Transverse colon (tissue), 4 donors: Measurements from ENCODE around the gene CHFR.
"Not testable (repeated sequence)": the region's sequence is repeated elsewhere in the genome, so short reads cannot be mapped to it uniquely, and the experiment has no call there.

Experiments used
- POLR2A ChIP-seq: fragments of 450-650 bp; IDR thresholded peaks from one replicate; pipeline ENCODE4 v1.6.1; 2016; ENCODE audit warnings: antibody characterized with exemption, mild to moderate bottlenecking, moderate library complexity
- POLR2AphosphoS5 ChIP-seq, 3 donors: sonication (generic); formaldehyde crosslinking; IDR thresholded peaks; one replicate each; pipeline ENCODE4 v1.6.1; 2016; ENCODE audit warnings: antibody characterized with exemption in 3 of 3
- TF ChIP-seq, protein P1 (sequence below), 5 experiments: fragments of 200-600 bp in 3 of 5; fragments of 450-650 bp in 2 of 5; sonication (generic) in 3 of 5; IDR thresholded peaks; 1 replicate in 2 of 5; 2 replicates in 3 of 5; pipeline ENCODE4 v1.5.1; 2016 to 2017; ENCODE audit warnings: antibody characterized with exemption in 5 of 5, inconsistent platforms in 3 of 5, mild to moderate bottlenecking in 2 of 5, moderate library complexity in 1 of 5

DNA sequence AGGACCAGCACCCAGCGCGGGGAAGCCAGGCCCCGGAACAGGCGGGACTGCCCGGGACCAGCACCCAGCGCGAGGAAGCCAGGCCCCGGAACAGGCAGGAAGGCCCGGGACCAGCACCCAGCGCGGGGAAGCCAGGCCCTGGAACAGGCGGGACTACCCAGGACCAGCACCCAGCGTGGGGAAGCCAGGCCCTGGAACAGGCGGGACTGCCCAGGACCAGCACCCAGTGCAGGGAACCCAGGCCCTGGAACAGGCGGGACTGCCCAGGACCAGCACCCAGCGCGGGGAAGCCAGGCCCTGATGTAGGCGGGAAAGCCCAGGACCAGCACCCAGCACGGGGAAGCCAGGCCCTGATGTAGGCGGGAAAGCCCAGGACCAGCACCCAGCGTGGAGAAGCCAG is 12.8 kb downstream of the CHFR start:
- not testable (repeated sequence) for TF ChIP-seq POLR2AphosphoS5 (IDR thresholded peaks at IDR 0.05); POLR2A
- TF ChIP-seq, protein P1, sequence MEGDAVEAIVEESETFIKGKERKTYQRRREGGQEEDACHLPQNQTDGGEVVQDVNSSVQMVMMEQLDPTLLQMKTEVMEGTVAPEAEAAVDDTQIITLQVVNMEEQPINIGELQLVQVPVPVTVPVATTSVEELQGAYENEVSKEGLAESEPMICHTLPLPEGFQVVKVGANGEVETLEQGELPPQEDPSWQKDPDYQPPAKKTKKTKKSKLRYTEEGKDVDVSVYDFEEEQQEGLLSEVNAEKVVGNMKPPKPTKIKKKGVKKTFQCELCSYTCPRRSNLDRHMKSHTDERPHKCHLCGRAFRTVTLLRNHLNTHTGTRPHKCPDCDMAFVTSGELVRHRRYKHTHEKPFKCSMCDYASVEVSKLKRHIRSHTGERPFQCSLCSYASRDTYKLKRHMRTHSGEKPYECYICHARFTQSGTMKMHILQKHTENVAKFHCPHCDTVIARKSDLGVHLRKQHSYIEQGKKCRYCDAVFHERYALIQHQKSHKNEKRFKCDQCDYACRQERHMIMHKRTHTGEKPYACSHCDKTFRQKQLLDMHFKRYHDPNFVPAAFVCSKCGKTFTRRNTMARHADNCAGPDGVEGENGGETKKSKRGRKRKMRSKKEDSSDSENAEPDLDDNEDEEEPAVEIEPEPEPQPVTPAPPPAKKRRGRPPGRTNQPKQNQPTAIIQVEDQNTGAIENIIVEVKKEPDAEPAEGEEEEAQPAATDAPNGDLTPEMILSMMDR (IDR thresholded peaks at IDR 0.05): not testable (repeated sequence)
